ENCODE results near the gene MYO15A. TPM values are rescaled to one million over a fixed set of nuclear protein-coding genes. Genes with fewer than 3 reads are reported as not detected.

Gene MYO15A
- total RNA-seq, 2 donors from 2014 or later = 1.7 to 2.4 TPM

DNA sequence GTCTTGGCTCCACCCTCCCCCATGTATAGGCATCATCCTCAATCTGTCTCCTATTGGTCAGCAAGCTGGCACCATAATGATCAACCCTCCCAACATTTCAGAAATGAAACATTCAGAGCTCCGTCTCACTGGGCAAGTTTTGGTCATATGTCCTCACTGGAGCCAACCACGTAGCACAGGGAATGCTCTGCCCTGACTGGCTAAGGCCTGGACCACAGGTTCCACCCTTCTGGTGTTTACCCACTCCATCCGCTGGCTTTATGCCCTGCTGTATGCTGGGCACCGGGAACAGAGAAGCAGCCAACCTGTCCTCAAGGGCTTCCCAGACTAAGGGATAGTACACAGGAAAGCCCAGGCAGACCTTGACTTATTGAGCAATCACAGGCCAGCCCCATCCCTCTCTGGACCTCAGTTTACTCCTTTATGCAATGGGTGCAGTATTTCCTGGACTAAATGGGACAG, 20.5 kb downstream of the MYO15A start:
- H3K9me3 ChIP-seq (ENCODE audit: control insufficient read depth, low read length) = no peaks in the 10 kb centered on the region
- H3K27ac ChIP-seq (ENCODE audit: low read depth, low read length) = no peak overlapping the region
- WGBS, 2 experiments (ENCODE audit: insufficient coverage in 1 of 2, insufficient read length in 1 of 2) = 81 to 94% methylated on average over 2 to 4 of the region's 4 CpGs
- Mint-ChIP-seq H3K27ac (no peak overlapping the region), H3K4me3 (no peak overlapping the region), H3K27me3 (ENCODE audit: insufficient read depth) (peaks cover 7% of the 10 kb centered on the region), H3K36me3 (ENCODE audit: low read depth) (no peaks in the 10 kb centered on the region), H3K4me1 (no peaks in the 10 kb centered on the region), H3K9me3 (no peaks in the 10 kb centered on the region)
- H3K27me3 ChIP-seq (ENCODE audit: control insufficient read depth, insufficient read depth, low read length, poor library complexity, severe bottlenecking) = no peaks in the 10 kb centered on the region
- H3K4me1 ChIP-seq (ENCODE audit: control insufficient read depth, insufficient read depth, low read length) = no peaks in the 10 kb centered on the region
- TF ChIP-seq, protein P1, sequence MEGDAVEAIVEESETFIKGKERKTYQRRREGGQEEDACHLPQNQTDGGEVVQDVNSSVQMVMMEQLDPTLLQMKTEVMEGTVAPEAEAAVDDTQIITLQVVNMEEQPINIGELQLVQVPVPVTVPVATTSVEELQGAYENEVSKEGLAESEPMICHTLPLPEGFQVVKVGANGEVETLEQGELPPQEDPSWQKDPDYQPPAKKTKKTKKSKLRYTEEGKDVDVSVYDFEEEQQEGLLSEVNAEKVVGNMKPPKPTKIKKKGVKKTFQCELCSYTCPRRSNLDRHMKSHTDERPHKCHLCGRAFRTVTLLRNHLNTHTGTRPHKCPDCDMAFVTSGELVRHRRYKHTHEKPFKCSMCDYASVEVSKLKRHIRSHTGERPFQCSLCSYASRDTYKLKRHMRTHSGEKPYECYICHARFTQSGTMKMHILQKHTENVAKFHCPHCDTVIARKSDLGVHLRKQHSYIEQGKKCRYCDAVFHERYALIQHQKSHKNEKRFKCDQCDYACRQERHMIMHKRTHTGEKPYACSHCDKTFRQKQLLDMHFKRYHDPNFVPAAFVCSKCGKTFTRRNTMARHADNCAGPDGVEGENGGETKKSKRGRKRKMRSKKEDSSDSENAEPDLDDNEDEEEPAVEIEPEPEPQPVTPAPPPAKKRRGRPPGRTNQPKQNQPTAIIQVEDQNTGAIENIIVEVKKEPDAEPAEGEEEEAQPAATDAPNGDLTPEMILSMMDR (conservative IDR thresholded peaks at IDR 0.05) = no peak
- H3K36me3 ChIP-seq (ENCODE audit: control insufficient read depth, insufficient read depth, low read length) = no peaks in the 10 kb centered on the region
- H3K9ac ChIP-seq (ENCODE audit: extremely low read depth, low read length, poor library complexity, severe bottlenecking) = no peak overlapping the region
- no peak overlapping the region for H3K4me3 ChIP-seq (ENCODE audit: low read length)
- DNase-seq = no peak

DNA sequence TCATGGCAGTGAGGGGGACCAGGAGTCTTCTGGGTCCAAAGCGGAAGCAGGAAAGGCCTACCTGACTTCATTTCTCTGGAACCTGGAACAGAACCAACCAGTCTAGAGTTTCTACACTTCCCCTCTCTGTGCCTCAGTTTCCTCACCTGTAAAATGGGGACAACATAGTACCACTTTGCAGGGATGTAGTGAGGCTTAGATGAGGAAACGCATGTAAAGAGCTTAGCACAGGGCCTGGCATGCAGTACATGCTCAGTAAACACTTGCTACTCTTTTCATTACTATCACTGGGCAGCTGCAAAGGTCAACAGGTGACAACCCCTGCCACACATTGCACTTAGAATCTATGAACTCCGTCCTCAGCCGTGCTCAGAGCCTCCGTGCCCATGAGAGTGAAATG, 24.2 kb downstream of the MYO15A start:
- Mint-ChIP-seq H3K4me1 (no peaks in the 10 kb centered on the region), H3K27ac (no peak overlapping the region), H3K4me3 (no peak overlapping the region), H3K36me3 (ENCODE audit: low read depth) (no peaks in the 10 kb centered on the region), H3K9me3 (no peaks in the 10 kb centered on the region), H3K27me3 (ENCODE audit: insufficient read depth) (peaks cover 3% of the 10 kb centered on the region)
- no peaks in the 10 kb centered on the region for H3K9me3 ChIP-seq (ENCODE audit: control insufficient read depth, low read length)
- no peak for DNase-seq
- H3K27ac ChIP-seq (ENCODE audit: low read depth, low read length) = no peak overlapping the region
- no peak overlapping the region for H3K9ac ChIP-seq (ENCODE audit: extremely low read depth, low read length, poor library complexity, severe bottlenecking)
- no peaks in the 10 kb centered on the region for H3K27me3 ChIP-seq (ENCODE audit: control insufficient read depth, insufficient read depth, low read length, poor library complexity, severe bottlenecking)
- no peaks in the 10 kb centered on the region for H3K36me3 ChIP-seq (ENCODE audit: control insufficient read depth, insufficient read depth, low read length)
- no peaks in the 10 kb centered on the region for H3K4me1 ChIP-seq (ENCODE audit: control insufficient read depth, insufficient read depth, low read length)
- no peak overlapping the region for H3K4me3 ChIP-seq (ENCODE audit: low read length)
- TF ChIP-seq, protein P1 (conservative IDR thresholded peaks at IDR 0.05) = no peak
- 93 to 94% methylated on average over 5 of the region's 5 CpGs for WGBS, 2 experiments (ENCODE audit: insufficient coverage in 1 of 2, insufficient read length in 1 of 2)

DNA sequence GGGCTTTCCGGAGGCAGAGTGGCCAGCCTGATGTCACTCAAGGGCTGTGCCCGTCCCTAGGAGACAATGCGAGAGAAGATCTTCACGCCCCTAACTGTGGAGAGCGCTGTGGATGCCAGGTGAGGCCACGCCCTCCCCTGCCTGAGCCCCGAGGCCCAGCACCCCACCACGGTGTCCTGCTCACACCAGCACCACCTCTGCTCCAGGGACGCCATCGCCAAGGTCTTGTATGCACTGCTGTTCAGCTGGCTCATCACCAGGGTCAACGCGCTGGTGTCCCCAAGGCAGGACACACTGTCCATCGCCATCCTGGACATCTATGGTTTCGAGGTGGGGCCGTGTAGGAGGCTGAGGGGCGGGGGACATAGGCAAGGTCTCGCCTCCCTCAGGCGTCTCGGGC, 27.8 kb downstream of the MYO15A start:
- H3K9ac ChIP-seq (ENCODE audit: extremely low read depth, low read length, poor library complexity, severe bottlenecking) = no peak overlapping the region
- no peaks in the 10 kb centered on the region for H3K4me1 Mint-ChIP-seq
- H3K4me3 ChIP-seq (ENCODE audit: low read length) = no peak overlapping the region
- WGBS, 2 experiments (ENCODE audit: insufficient coverage in 1 of 2, insufficient read length in 1 of 2) = 88 to 90% methylated on average over 16 to 19 of the region's 19 CpGs
- no peaks in the 10 kb centered on the region for H3K27me3 Mint-ChIP-seq (ENCODE audit: insufficient read depth)
- DNase-seq = no peak
- peaks cover under 1% of the 10 kb centered on the region for H3K4me1 ChIP-seq (ENCODE audit: control insufficient read depth, insufficient read depth, low read length)
- no peaks in the 10 kb centered on the region for H3K36me3 ChIP-seq (ENCODE audit: control insufficient read depth, insufficient read depth, low read length)
- no peaks in the 10 kb centered on the region for H3K9me3 ChIP-seq (ENCODE audit: control insufficient read depth, low read length)
- no peaks in the 10 kb centered on the region for H3K9me3 Mint-ChIP-seq
- no peak overlapping the region for H3K27ac ChIP-seq (ENCODE audit: low read depth, low read length)
- H3K36me3 Mint-ChIP-seq (ENCODE audit: low read depth) = no peaks in the 10 kb centered on the region
- no peak overlapping the region for H3K4me3 Mint-ChIP-seq
- TF ChIP-seq, protein P1 (conservative IDR thresholded peaks at IDR 0.05) = no peak
- no peak overlapping the region for H3K27ac Mint-ChIP-seq
- no peaks in the 10 kb centered on the region for H3K27me3 ChIP-seq (ENCODE audit: control insufficient read depth, insufficient read depth, low read length, poor library complexity, severe bottlenecking)

Measured in endodermal cell (in vitro differentiated cells).